Measurements from ENCODE around the gene GNPTG. TPM values are rescaled to one million over a fixed set of nuclear protein-coding genes. Genes with fewer than 3 reads are reported as not detected.

The GNPTG gene
- total RNA-seq, 1 donor: 26.3 TPM

DNA sequence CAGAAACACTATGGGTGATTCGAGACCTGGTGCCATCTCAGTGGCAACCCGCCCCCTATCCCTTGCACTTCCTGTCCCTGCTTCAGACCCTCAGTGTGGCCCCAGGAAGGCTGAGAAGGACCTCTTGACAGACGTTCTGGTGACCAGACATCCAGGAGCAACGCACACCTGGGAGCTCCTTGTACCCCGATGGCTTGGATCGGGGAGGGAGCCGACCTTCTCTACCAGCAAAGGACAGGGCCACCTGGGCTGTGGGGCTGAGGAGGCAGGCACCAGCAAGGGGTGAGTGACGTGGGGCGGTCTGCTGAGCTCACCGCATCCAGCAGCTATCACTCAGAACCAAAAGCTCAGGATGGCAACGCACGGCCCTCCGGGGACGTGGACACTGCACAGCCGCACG lies 35.6 kb downstream of the GNPTG start:
- TF ChIP-seq, protein P1, sequence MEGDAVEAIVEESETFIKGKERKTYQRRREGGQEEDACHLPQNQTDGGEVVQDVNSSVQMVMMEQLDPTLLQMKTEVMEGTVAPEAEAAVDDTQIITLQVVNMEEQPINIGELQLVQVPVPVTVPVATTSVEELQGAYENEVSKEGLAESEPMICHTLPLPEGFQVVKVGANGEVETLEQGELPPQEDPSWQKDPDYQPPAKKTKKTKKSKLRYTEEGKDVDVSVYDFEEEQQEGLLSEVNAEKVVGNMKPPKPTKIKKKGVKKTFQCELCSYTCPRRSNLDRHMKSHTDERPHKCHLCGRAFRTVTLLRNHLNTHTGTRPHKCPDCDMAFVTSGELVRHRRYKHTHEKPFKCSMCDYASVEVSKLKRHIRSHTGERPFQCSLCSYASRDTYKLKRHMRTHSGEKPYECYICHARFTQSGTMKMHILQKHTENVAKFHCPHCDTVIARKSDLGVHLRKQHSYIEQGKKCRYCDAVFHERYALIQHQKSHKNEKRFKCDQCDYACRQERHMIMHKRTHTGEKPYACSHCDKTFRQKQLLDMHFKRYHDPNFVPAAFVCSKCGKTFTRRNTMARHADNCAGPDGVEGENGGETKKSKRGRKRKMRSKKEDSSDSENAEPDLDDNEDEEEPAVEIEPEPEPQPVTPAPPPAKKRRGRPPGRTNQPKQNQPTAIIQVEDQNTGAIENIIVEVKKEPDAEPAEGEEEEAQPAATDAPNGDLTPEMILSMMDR (IDR thresholded peaks at IDR 0.05; ENCODE audit: insufficient read depth, low read depth, low read length): no peak

DNA sequence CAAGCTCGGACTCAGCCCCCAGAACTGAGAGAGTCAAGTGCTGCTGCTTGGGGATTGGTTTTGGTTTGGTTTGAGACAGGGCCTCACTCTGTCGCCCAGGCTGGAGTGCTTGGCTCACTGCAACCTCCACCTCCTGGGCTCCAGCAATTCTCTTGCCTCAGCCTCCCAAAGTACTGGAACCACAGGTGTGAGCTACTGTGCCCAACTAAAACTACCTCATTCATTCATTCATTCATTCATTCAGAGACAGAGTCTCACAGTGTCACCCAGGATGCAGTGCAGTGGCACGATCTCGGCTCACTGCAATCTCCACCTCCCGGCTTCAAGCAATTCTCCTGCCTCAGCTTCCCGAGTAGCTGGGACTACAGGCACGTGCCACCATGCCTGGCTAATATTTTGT lies 38.0 kb downstream of the GNPTG start:
- DNase-seq (ENCODE audit: low read depth): no peak
- TF ChIP-seq, protein P1 (IDR thresholded peaks at IDR 0.05; ENCODE audit: insufficient read depth, low read depth, low read length): no peak
- no peak overlapping the region for H3K4me3 ChIP-seq (ENCODE audit: low read depth, low read length)

More for the DNA sequence above, 35.6 kb downstream of the GNPTG start:
- DNase-seq (ENCODE audit: low read depth): no peak
- H3K4me3 ChIP-seq (ENCODE audit: low read depth, low read length): no peak overlapping the region

GRCh38 chr16:1390239-1390779 lies 38.6 kb downstream of the GNPTG start:
- TF ChIP-seq, protein P1 (IDR thresholded peaks at IDR 0.05; ENCODE audit: insufficient read depth, low read depth, low read length): no peak
- H3K4me3 ChIP-seq (ENCODE audit: low read depth, low read length): no peak overlapping the region
- DNase-seq (ENCODE audit: low read depth): no peak

DNA sequence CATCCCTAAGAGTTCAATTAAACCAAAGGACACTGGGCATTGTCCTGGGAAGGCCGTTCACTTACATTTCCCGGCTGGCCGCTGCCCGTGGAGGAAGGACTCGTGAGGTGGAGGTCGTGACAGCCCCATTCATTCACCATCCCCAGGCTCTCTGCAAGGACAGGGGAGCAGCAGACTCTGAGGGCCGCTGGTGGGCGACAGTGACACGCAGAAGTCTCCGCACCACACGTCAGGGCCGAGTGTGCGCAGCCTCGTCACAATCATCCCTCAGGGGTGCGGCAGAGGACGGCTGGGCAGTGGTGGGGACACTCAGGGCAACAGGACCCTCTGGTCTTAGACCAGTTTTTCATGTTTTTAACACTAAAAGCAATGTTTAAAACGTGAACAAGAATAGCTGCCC lies 41.1 kb downstream of the GNPTG start:
- TF ChIP-seq, protein P1 (IDR thresholded peaks at IDR 0.05; ENCODE audit: insufficient read depth, low read depth, low read length): no peak
- H3K4me3 ChIP-seq (ENCODE audit: low read depth, low read length): no peak overlapping the region
- DNase-seq (ENCODE audit: low read depth): no peak

- no peak for DNase-seq (ENCODE audit: low read depth)
- TF ChIP-seq, protein P1 (IDR thresholded peaks at IDR 0.05; ENCODE audit: insufficient read depth, low read depth, low read length): no peak
- H3K4me3 ChIP-seq (ENCODE audit: low read depth, low read length): no peak overlapping the region
Observed at GRCh38 chr16:1393613-1394176, 42.0 kb downstream of the GNPTG start.

DNA sequence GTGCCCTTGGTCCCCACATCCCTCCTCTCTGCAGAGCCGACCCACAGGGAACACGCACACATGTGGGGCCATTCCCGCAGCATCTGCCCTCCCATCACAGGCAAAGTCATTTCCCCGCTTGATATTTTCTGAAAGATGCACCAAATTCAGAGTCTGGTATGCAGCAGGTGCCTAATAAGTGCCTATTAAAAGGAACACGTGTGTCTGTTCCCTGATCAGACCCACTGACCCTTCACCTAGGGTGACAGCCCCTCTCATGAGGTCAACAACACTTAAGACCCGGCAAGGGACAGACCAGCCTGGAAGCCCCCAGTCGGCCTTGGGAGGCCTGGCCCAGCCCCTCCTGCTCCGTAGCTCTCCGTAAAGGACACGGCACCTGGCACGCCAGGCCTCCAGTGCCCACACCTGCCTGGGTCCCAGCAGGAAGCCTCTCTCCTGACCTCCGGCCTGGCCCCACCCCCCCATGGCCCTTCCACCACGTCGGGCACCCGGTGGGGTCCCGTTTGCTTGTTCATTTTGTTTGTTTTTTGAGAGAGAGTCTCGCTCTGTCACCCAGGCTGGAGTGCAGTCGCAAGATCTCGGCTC lies 42.7 kb downstream of the GNPTG start:
- TF ChIP-seq, protein P1 (IDR thresholded peaks at IDR 0.05; ENCODE audit: insufficient read depth, low read depth, low read length): no peak
- DNase-seq (ENCODE audit: low read depth): no peak
- no peak overlapping the region for H3K4me3 ChIP-seq (ENCODE audit: low read depth, low read length)
